Endothelial cell of umbilical vein (primary cell): Measurements from ENCODE around the gene SLC12A1.

Source experiments
- CTCF ChIP-seq, 2 donors: IDR thresholded peaks; 1 replicate in 1 of 2; 2 replicates in 1 of 2; pipeline ENCODE4 v1.5.1; 2011; ENCODE audit warnings: low read length in 2 of 2, mild to moderate bottlenecking in 2 of 2, moderate library complexity in 2 of 2, control low read depth in 1 of 2, inconsistent platforms in 1 of 2, low read depth in 1 of 2; ENCODE audit not compliant: insufficient read depth in 1 of 2; ENCODE audit errors: extremely low read depth in 1 of 2
- FOS ChIP-seq: IDR thresholded peaks from 2 replicates; pipeline ENCODE4 v1.6.1; 2011; ENCODE audit warnings: mild to moderate bottlenecking, low read length, moderate library complexity, borderline replicate concordance; ENCODE audit not compliant: insufficient read depth
- JUN ChIP-seq: IDR thresholded peaks from 2 replicates; pipeline ENCODE4 v1.6.1; 2011; ENCODE audit warnings: borderline replicate concordance, low read depth; ENCODE audit not compliant: insufficient read length, insufficient read depth

GRCh38 chr15:48345516-48345915 lies 139.4 kb downstream of the SLC12A1 start:
- TF ChIP-seq JUN (no peak), FOS (no peak), CTCF (IDR thresholded peaks at IDR 0.05; ENCODE audit: extremely low read depth in 1 of 2, insufficient read depth in 1 of 2, low read depth in 1 of 2, low read length in 2 of 2) (no peak)
